KOPT-K1 (cell line): Measurements from ENCODE around the gene NPRL2.

ENCODE experiments used
- H3K27ac ChIP-seq: fragments of 200-600 bp; sonication (generic); 2 replicates; pipeline ENCODE4 v1.5.1; 2016; ENCODE audit warnings: antibody characterized with exemption, mild to moderate bottlenecking, low read depth, low read length; ENCODE audit not compliant: poor library complexity, severe bottlenecking
- H3K36me3 ChIP-seq: fragments of 200-600 bp; sonication (generic); 2 replicates; pipeline ENCODE4 v1.5.1; 2017; ENCODE audit warnings: antibody characterized with exemption, mild to moderate bottlenecking, low read length, moderate library complexity; ENCODE audit not compliant: insufficient read depth
- H3K9me3 ChIP-seq: fragments of 200-600 bp; sonication (generic); 2 replicates; pipeline ENCODE4 v1.5.1; 2017; ENCODE audit warnings: antibody characterized with exemption, low read length, mild to moderate bottlenecking; ENCODE audit not compliant: insufficient read depth, poor library complexity, severe bottlenecking

Gene NPRL2

GRCh38 chr3:50331364-50331907 lies 19.1 kb downstream of the NPRL2 start:
- H3K27ac ChIP-seq, result no peak overlapping the region
- peaks cover 64% of the 10 kb centered on the region for H3K36me3 ChIP-seq
- H3K9me3 ChIP-seq, result no peaks in the 10 kb centered on the region

GRCh38 chr3:50330330-50330729 lies 20.2 kb downstream of the NPRL2 start:
- Histone ChIP-seq H3K9me3 (no peaks in the 10 kb centered on the region), H3K36me3 (peaks cover 68% of the 10 kb centered on the region), H3K27ac (no peak overlapping the region)

- Histone ChIP-seq H3K9me3 (no peaks in the 10 kb centered on the region), H3K36me3 (peaks cover 71% of the 10 kb centered on the region), H3K27ac (peak within 1 kb of the TSS; percentile 59)
Observed at GRCh38 chr3:50327943-50328691, 22.5 kb downstream of the NPRL2 start, which contains the start of gene TUSC2. TUSC2 (minus strand) TSS chr3:50328223; CDS start chr3:50328099, 124 bp downstream.

- Histone ChIP-seq H3K9me3 (no peaks in the 10 kb centered on the region), H3K36me3 (peaks cover 61% of the 10 kb centered on the region), H3K27ac (peak overlapping the region; percentile 59)
Observed at GRCh38 chr3:50327129-50327528, 23.4 kb downstream of the NPRL2 start.

- no peak overlapping the region for H3K27ac ChIP-seq
- no peaks in the 10 kb centered on the region for H3K9me3 ChIP-seq
- H3K36me3 ChIP-seq, result peaks cover 51% of the 10 kb centered on the region
Observed at GRCh38 chr3:50326182-50326541, 24.4 kb downstream of the NPRL2 start.

- H3K9me3 ChIP-seq, result no peaks in the 10 kb centered on the region
- no peak overlapping the region for H3K27ac ChIP-seq
- peaks cover 46% of the 10 kb centered on the region for H3K36me3 ChIP-seq
Observed at GRCh38 chr3:50325497-50326181, 24.9 kb downstream of the NPRL2 start.

GRCh38 chr3:50325113-50325480 lies 25.5 kb downstream of the NPRL2 start:
- H3K36me3 ChIP-seq, result peaks cover 41% of the 10 kb centered on the region
- no peaks in the 10 kb centered on the region for H3K9me3 ChIP-seq
- H3K27ac ChIP-seq, result no peak overlapping the region

- Histone ChIP-seq H3K36me3 (peaks cover 37% of the 10 kb centered on the region), H3K27ac (no peak overlapping the region), H3K9me3 (no peaks in the 10 kb centered on the region)
Observed at GRCh38 chr3:50324351-50325112, 26.0 kb downstream of the NPRL2 start.

GRCh38 chr3:50323614-50324199 lies 26.9 kb downstream of the NPRL2 start:
- no peak overlapping the region for H3K27ac ChIP-seq
- peaks cover 41% of the 10 kb centered on the region for H3K36me3 ChIP-seq
- H3K9me3 ChIP-seq, result no peaks in the 10 kb centered on the region

- Histone ChIP-seq H3K27ac (no peak overlapping the region), H3K9me3 (no peaks in the 10 kb centered on the region), H3K36me3 (peaks cover 47% of the 10 kb centered on the region)
Observed at GRCh38 chr3:50323092-50323600, 27.4 kb downstream of the NPRL2 start.

GRCh38 chr3:50322386-50323091 lies 28.0 kb downstream of the NPRL2 start, which contains the start of gene HYAL2:
HYAL2 (minus strand) TSS chr3:50322745; CDS start chr3:50320489, 2,256 bp downstream.
- H3K27ac ChIP-seq, result peak within 1 kb of the TSS; percentile 96
- no peaks in the 10 kb centered on the region for H3K9me3 ChIP-seq
- H3K36me3 ChIP-seq, result peaks cover 52% of the 10 kb centered on the region

GRCh38 chr3:50322115-50322385 lies 28.5 kb downstream of the NPRL2 start:
- Histone ChIP-seq H3K9me3 (no peaks in the 10 kb centered on the region), H3K36me3 (peaks cover 57% of the 10 kb centered on the region), H3K27ac (peak overlapping the region; percentile 96)

GRCh38 chr3:50321336-50322114 lies 29.1 kb downstream of the NPRL2 start:
- Histone ChIP-seq H3K36me3 (peaks cover 61% of the 10 kb centered on the region), H3K27ac (peak overlapping the region; percentile 96)

More at GRCh38 chr3:50321336-50322114, 29.1 kb downstream of the NPRL2 start:
- no peaks in the 10 kb centered on the region for H3K9me3 ChIP-seq
